Cardiac muscle cell (in vitro differentiated cells and primary cell): ENCODE results near the gene UCKL1. TPM values are rescaled to one million over a fixed set of nuclear protein-coding genes. Genes with fewer than 3 reads are reported as not detected.

Experiments used
- DNase-seq, 2 donors: peaks; one replicate each; pipeline versions ENCODE4 v3.0.0 to v3.0.0-alpha.2; 2010 to 2017; ENCODE audit warnings: low read depth in 1 of 2, low spot score in 1 of 2
- H3K27ac ChIP-seq: fragments of 200-600 bp; sonication (generic); 2 replicates; pipeline ENCODE4 v1.5.1; 2016
- H3K27me3 ChIP-seq: fragments of 200-600 bp; sonication (generic); 2 replicates; pipeline ENCODE4 v1.6.0; 2016; ENCODE audit warnings: control low read depth
- H3K36me3 ChIP-seq: fragments of 200-600 bp; sonication (generic); 2 replicates; pipeline ENCODE4 v1.5.1; 2016; ENCODE audit warnings: control low read depth
- H3K4me1 ChIP-seq: fragments of 200-600 bp; sonication (generic); 2 replicates; pipeline ENCODE4 v1.8.1; 2017; ENCODE audit warnings: low read depth, mild to moderate bottlenecking, mixed run types
- H3K4me3 ChIP-seq: fragments of 200-600 bp; sonication (generic); 2 replicates; pipeline ENCODE4 v1.5.1; 2016; ENCODE audit warnings: mild to moderate bottlenecking
- H3K9me3 ChIP-seq: fragments of 200-600 bp; sonication (generic); 2 replicates; pipeline ENCODE4 v1.5.1; 2017; ENCODE audit warnings: low read depth, mild to moderate bottlenecking, control low read depth
- CTCF ChIP-seq: IDR thresholded peaks from 2 replicates; pipeline ENCODE4 v1.5.1; 2012; ENCODE audit warnings: low read depth, mild to moderate bottlenecking, low read length
- polyA plus RNA-seq: library from polyadenylated mRNA; unstranded; fragments of >200 nt; fragmentation: Nextera tagmentation; extraction: Ambion mirVana; gene quantifications from 2 replicates; pipeline ENCODE4 v1.2.1, GENCODE V29; 2016
- total RNA-seq: library from RNA; depleted of rRNA; stranded (reverse); fragments of >200 nt; gene quantifications from 2 replicates; pipeline ENCODE4 v1.2.3, GENCODE V29; 2016

The UCKL1 gene
- total and polyA plus RNA-seq, 2 experiments from 2014 or later = 53.5 to 84.2 TPM

DNA sequence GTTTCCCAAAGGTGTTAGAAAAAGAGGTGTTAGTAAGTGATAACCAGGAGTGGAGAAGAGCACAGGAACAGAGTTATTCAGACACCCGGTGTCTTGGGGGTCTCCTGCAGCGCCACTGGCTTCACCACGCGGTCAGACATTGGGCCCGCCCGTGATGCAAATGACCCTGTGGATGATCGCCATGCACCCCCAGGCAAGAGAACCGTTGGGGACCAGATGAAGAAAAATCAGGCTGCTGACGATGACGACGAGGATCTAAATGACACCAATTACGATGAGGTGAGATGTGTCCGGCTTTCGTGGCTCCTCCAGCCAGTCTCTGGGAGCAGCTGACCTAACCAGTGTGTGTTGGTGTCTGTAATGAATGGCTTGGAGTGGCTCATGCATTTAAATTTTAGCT lies 26.7 kb upstream of the UCKL1 start:
- no peaks in the 10 kb centered on the region for H3K27me3 ChIP-seq
- peaks cover 8% of the 10 kb centered on the region for H3K4me1 ChIP-seq
- peaks cover 21% of the 10 kb centered on the region for H3K36me3 ChIP-seq
- H3K9me3 ChIP-seq = no peaks in the 10 kb centered on the region
- H3K27ac ChIP-seq = no peak overlapping the region
- H3K4me3 ChIP-seq = no peak overlapping the region
- TF ChIP-seq CTCF = no peak
- no peak for DNase-seq

DNA sequence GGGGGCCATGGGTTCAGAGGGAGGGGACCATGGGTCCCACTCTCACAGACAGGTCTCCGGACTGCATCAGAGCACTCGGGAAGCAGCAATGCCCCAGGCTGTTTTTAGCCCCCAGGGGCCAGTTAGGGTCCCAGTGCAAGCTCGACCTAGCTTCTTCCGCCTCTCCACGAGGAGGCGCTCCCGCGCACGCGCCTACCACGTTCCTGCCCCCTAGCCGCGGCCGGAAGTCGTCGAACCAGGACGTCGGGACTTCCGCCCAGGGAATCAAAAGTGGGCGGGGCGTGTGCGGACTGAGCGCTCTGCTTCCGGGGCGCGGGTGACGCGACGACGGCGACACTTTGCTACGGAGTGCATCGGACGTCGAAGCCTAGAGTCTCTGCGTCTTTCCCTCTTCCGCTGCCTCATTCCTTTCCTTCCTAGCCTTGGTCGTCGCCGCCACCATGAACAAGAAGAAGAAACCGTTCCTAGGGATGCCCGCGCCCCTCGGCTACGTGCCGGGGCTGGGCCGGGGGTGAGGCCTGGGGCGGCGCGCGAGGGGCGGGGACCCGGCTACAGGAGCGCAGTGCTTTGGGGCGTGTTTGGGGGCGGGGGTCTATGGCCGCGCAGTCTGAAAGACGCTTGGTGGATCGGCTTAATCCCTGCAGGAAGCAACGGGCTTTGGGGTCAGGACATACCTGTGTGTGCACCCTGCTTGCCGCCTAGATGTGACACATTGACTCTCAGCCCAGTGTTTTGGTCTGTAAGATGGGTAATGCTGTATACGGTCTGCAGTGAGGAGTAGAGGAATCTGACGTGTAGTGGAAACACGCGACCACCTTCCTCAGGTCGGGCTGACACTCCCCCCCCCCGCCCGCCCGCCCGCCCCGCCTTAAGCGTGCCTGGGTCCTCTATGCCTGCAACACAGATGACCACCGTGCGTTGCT lies 24.9 kb upstream of the UCKL1 start, which contains the start of gene PRPF6:
TSS of gene PRPF6 (plus strand) at position 327 of the 923 bp plus-strand sequence. CDS start at position 441, 114 bp downstream.
- peaks cover 17% of the 10 kb centered on the region for H3K36me3 ChIP-seq
- H3K27ac ChIP-seq = peak within 1 kb of the TSS; percentile 91
- H3K9me3 ChIP-seq = no peaks in the 10 kb centered on the region
- H3K4me1 ChIP-seq = peaks cover 8% of the 10 kb centered on the region
- DNase-seq = peak; percentile 97 to 99
- no peaks in the 10 kb centered on the region for H3K27me3 ChIP-seq
- TF ChIP-seq CTCF = peak; percentile 94
- peak within 1 kb of the TSS; percentile 75 for H3K4me3 ChIP-seq

GRCh38 chr20:63980317-63980805 lies 24.1 kb upstream of the UCKL1 start:
- Histone ChIP-seq H3K27ac (no peak overlapping the region), H3K27me3 (no peaks in the 10 kb centered on the region), H3K36me3 (peaks cover 10% of the 10 kb centered on the region), H3K4me3 (peak overlapping the region; percentile 75), H3K4me1 (peaks cover 8% of the 10 kb centered on the region), H3K9me3 (no peaks in the 10 kb centered on the region)
- DNase-seq = peak in 1 of 2 donors; percentile 10
- no peak for TF ChIP-seq CTCF

- Histone ChIP-seq H3K36me3 (peaks cover 4% of the 10 kb centered on the region), H3K4me3 (peak within 1 kb of the TSS; percentile 75), H3K27ac (peak within 1 kb of the TSS; percentile 1), H3K27me3 (no peaks in the 10 kb centered on the region), H3K9me3 (no peaks in the 10 kb centered on the region), H3K4me1 (peaks cover 8% of the 10 kb centered on the region)
- peak; percentile 37 to 77 for DNase-seq
- TF ChIP-seq CTCF = no peak
Observed at GRCh38 chr20:63979557-63980316, 23.5 kb upstream of the UCKL1 start, which contains the start of gene SAMD10. SAMD10 (minus strand) TSS chr20:63979642; CDS start chr20:63979467, 175 bp downstream.

DNA sequence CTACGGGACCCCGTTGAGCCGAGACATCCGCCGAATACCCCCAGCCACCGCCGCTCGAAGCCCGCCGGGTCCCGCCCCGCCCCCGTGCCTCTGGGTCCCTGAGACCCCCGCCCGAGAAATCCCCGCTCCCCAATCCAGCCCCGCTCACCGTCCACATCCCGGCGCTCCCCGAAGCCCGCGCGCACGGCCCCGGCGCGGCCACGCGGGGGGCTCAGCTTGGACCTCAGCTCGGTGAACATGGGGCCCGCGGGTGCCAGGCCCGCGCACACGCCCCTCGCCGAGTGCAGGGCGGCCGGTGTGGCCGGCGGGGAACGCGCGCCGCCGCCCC lies 23.0 kb upstream of the UCKL1 start:
- H3K27ac ChIP-seq = no peak overlapping the region

More for the DNA sequence above, 23.0 kb upstream of the UCKL1 start:
- Histone ChIP-seq H3K4me3 (peak overlapping the region; percentile 75), H3K36me3 (no peaks in the 10 kb centered on the region), H3K9me3 (no peaks in the 10 kb centered on the region), H3K27me3 (no peaks in the 10 kb centered on the region), H3K4me1 (peaks cover 8% of the 10 kb centered on the region)
- no peak for DNase-seq
- TF ChIP-seq CTCF = no peak
